Cerebellar cortex (tissue), 1 donor: ENCODE results near the gene HMCN2.

Experiments
- DNase-seq: peaks from one replicate; pipeline ENCODE4 v3.0.0-alpha.2; 2015; ENCODE audit warnings: low spot score

Gene HMCN2, protein sequence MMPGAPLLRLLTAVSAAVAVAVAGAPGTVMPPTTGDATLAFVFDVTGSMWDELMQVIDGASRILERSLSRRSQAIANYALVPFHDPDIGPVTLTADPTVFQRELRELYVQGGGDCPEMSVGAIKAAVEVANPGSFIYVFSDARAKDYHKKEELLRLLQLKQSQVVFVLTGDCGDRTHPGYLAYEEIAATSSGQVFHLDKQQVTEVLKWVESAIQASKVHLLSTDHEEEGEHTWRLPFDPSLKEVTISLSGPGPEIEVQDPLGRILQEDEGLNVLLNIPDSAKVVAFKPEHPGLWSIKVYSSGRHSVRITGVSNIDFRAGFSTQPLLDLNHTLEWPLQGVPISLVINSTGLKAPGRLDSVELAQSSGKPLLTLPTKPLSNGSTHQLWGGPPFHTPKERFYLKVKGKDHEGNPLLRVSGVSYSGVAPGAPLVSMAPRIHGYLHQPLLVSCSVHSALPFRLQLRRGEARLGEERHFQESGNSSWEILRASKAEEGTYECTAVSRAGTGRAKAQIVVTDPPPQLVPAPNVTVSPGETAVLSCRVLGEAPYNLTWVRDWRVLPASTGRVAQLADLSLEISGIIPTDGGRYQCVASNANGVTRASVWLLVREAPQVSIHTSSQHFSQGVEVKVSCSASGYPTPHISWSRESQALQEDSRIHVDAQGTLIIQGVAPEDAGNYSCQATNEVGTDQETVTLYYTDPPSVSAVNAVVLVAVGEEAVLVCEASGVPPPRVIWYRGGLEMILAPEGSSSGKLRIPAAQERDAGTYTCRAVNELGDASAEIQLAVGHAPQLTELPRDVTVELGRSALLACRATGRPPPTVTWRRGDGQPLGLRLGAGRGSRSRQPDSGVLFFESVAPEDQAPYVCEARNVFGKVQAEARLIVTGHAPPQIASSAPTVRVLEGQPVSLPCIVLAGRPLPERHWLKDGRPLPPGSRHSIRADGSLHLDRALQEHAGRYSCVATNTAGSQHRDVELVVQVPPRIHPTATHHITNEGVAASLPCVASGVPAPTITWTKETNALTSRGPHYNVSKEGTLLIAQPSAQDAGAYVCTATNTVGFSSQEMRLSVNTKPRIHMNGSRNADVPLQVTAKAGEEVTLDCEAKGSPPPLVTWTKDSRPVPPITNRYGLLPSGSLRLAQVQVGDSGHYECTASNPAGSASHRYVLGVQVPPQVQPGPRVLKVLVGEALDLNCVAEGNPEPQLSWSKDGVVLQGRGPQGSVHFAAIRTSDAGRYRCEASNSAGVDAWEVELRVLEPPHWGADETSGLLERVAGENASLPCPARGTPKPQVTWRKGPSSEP (N-terminal part only)

DNA sequence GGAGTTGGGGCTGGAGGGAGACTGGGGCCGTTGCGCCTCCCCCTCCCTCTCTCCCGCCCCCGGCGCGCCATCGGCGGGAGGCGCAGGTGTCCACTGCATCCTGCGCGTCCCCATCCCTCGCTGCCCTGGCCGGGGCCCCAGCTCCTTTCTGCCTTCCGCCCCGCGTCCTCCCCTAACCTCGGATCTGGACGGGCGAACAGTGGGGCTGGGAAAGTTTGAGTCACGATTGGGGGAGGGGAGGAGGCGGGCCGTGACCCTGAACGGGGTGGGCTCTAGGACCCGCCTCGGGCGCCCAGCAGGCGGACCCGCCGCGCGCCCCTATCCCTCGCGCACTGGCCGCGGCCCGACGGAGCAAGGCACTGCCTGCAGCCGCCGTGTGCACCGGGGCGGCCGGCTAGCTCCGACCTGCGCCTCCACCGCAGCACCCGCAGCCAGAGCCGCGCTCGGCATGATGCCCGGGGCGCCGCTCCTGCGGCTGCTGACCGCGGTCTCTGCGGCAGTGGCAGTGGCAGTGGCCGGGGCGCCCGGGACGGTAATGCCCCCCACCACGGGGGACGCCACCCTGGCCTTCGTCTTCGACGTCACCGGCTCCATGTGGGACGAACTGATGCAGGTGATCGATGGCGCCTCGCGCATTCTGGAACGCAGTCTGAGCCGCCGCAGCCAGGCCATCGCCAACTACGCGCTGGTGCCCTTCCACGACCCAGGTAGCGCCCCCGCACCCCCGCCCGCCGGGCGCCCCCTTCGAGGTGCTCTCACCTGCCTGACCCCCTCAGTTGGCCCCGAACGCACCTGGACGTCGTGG, at the start of gene HMCN2:
Gene HMCN2, plus strand, starts transcription at position 330 of the 805 bp plus-strand sequence. Its CDS starts 119 bp downstream, at position 449.
- no peak for DNase-seq

DNA sequence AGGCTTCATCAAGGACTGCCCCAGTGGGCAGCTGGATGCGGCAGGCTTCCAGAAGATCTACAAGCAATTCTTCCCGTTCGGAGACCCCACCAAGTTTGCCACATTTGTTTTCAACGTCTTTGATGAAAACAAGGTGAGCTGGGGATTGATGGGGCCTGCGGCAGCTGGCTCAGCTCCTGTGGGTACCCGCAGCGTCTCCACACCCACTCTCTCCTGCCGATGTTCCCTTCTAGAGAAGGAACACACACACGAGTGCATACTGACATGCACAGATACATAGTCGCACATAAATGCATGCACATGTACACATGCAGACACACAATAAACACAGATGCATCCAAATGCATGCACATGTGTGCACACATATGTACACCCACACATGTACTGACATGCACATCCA, 47.7 kb upstream of the HMCN2 start:
- no peak for DNase-seq

DNA sequence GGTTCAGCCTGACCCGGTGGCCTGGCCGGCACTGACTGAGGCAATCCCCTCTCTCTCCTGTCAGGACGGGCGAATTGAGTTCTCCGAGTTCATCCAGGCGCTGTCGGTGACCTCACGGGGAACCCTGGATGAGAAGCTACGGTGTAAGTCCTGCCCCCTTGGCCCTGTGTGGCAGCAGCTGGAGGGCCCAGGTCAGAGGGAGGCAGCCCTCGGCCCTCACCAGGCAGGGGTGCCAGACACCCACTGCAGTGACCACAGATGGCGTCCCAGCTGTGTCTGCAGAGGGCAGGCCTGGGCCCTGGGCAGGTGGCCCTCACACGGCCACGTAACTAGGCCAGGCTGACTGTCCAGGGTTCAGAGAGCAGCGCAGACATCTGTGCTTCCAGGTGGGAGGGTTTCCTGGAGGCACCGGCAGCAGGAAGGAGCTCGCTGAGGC, 45.9 kb upstream of the HMCN2 start:
- no peak for DNase-seq

DNA sequence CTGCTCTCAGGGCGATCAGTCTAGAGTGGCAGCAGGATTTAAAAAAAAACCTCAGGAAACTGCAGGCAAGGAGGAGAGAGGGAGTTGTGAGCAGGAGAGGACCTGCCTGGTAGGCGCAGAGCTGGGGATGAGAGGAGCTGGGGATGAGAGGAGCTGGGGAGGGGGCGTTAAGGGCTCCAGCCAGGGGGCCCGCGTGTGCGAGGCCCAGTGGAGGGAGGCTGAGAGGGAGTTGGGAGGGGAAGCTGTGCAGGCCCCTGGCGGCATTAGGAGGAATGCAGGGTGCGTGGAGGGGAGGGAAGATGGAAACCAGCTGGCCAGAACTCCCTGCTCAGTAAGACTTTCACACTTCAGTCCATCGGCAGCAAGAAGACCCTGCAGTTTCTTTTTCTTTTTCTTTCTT, 45.2 kb upstream of the HMCN2 start:
- DNase-seq, result no peak

DNA sequence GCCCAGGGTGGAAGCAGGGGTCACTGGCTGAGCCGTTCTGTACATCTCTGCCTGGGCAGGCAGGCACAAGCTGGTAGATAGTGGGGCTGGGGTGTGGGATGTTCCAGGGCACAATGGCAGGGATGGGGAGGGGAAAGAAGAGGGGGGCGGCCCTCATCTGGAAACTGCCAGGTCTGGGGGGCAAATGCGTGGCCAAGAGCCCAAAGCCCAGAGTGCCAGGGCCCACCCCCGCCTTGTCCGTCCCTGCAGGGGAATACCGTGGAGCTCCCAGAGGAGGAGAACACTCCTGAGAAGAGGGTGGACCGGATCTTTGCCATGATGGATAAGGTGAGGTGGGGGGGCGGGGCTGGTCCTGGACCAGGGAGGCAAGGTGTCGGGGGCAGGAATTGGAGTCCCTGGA, 42.7 kb upstream of the HMCN2 start:
- DNase-seq, result no peak

DNA sequence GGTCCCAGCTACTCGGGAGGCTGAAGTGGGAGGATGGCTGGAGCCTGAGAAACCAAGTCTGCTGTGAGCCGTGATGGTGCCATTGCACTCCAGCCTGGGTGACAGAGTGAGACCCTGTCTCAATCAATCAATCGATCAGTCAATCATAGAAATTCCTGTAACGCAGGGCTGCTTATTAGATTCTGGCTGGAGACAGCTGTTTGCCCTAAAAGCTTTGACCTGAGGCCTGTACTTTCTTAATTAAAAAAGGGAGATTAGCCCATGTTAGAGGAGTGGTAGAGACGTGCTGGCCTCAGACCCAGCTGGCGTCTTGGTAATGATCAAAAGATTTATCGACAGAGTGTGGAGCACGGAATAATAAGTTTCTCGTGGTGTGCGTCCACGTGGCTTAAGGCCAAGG, 40.5 kb upstream of the HMCN2 start:
- DNase-seq, result no peak

DNA sequence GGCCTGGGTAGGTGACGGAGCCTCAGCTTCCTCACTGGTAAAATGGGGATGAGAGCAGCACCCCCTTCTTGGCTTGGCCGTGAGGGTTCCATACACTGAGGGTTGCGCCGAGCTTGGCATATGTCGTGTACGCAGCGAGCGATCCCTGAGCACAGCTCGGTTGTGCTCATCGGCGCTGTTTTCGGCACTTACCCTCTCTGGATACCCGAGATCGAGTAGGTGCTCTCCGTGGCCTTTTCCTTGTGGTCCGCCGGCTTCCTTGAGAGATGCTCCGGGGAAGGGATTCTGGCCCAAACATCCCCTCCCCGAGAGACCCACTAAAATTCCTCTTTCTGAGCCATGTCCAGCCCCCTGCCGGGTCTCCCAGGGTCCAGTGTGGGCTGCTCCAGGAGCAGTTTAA, 40.0 kb upstream of the HMCN2 start:
- no peak for DNase-seq

DNA sequence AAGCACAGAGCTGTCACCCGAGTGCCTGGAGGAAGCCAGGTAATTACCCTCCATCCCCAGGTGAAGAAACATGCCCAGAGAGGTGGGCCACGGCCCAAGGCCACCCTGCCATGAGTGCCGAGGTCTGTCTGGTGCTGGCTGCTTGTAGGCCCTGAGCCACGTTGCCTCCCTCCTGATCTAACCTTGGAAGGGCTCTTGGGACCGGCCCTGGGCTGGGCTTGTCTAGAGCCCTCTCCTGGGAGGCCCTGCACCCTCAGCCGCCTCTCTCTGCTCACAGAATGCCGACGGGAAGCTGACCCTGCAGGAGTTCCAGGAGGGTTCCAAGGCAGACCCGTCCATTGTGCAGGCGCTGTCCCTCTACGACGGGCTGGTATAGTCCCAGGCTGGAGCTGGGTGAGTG, 39.4 kb upstream of the HMCN2 start:
- DNase-seq, result no peak

DNA sequence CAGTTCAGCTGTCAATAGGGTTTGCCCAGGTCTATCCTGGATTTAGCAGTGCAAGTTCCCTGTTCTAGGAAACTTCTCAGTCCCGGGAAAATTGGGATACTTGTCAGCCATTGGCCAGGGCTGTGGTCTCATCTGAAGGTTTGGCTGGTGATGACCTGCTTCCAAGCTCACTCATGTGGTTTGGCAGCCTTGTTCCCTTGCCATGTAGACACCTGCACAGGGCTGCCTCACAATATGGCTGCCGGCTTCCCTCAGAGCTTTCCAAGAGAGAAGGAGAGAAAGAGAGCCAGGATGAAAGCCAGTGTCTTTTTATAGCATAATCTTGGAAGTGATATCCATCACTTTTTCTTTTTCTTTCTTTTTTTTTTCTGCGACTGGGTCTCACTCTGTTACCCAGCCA, 37.7 kb upstream of the HMCN2 start:
- DNase-seq, result no peak

DNA sequence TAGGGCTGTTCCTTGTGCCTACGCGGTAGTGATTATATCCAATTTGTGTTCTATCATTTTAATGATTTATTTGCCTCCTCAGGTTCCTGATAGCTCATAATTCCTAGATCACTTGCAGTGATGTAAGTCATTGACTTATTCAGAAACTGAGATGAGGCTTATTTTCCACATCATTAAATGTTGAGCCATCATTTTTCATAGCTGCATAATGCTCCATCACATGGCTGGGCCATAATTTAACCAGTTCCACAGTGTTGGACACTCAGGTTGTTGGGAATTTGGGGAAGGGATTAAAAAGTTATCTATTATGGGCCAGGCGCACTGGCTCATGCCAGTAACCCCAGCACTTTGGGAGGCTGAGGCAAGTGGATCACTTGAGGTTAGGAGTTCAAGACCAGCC, 35.8 kb upstream of the HMCN2 start:
- DNase-seq, result no peak

DNA sequence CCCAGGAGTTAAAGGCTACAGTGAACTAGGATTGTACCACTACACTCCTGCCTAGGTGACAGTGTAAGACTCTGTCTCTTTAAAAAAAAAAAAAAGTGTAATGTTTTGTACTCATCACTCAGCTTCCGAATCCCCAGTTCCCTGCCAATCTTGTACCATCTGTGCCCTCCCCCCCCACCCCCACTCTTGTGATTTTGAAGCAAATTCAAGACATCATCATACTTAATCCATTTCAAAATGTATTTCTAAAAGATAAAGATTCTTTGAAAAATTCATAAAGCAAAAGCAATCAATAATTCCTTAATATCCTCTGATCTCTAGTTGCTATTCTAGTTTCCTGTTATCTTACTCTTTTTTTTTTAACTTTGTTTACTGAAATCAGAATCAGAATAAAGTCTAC, 34.9 kb upstream of the HMCN2 start:
- no peak for DNase-seq

DNA sequence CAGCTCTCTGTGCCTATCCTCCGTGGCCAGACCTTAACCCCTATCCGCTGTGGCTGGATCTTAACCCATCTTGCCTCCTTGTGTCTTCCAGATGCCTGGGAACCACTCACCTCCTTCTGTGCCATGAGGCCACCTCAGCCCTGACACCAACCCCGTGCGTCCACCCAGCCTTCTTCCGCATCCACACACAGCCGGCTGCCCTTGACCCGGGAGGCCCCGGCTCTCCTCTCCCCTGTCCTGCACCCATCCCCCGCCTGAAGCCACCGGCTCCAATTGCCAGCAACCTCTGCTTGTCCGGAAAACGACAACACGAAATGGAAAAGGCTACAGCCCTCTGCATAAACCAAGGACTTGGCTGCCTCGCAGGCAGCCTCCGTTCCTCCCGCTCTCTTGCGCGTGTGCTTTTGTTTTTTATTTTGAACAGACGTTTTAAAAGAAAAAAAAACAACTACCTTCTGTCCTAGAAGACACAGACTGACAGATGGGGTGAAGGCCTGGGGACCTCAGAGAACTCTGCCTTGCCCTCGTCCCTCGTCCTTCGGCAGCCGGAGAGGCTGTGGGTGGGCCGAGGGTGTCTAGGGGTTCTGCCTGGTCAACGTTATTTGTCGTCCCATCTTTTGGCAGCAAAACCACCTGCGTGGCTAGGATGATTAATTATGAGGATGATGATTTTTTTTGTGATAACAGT, 32.5 kb upstream of the HMCN2 start:
- DNase-seq, result peak; percentile 52

DNA sequence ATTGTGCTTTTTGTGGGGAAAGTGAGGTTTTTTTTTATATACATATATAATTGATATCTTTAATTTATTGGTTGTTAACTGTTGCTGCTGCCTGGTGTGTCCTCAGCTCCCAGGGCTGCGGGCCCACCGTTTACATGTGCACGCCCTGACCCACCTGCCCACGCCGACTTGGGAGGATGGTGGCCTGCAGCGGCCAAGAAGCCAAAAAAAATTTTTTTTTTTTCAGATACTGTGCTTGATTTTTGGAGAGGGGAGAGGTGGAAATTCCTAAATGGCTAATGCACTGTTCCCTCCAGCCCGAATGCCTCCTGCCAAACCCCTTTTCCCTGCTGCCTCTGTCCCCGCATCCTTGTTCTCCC, 32.0 kb upstream of the HMCN2 start:
- no peak for DNase-seq

DNA sequence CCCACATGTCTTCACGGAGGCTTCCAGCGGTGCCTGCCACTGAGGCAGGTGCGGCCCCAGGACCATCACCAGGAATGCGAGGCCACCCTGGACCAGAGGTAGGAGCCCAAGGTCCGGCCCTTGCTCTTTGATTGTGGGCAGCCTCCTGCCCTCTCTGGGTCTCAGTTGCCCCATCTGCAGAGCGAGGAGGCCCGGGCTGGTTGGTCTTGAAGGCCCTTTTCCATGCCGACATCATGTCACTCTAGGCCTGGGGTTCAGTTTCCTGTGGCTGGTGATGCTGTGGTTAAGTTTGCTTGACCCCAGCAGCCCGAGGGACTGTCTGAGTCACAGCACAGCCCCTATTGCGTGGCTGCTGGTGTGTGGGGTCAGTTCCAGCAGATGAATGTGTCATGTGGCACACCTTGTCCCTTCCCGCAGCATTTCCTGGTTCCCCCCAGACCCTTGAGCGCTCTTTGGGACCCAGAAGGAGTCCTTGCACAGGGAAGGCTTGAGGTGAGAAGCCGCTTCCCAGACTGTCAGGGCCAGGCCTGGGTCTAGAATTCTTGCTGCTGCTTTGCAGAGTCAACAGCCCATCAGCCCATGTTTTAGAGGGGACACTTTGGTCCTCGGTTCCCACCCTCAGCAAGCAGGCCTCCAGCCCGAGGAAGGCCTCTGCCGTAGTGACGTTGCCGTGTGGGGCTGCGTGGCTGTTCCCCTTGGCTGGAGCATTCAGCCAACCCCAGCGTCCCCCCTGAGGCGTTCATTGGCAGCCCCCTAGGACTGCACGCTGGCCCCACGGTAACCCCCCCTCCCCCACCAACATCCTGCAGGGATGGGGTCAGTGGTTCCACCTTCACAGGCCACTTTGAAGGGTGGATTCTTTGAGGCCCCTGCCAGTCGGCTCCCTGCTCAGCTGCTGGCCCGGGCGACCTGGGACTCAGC, 31.0 kb upstream of the HMCN2 start:
- no peak for DNase-seq

DNA sequence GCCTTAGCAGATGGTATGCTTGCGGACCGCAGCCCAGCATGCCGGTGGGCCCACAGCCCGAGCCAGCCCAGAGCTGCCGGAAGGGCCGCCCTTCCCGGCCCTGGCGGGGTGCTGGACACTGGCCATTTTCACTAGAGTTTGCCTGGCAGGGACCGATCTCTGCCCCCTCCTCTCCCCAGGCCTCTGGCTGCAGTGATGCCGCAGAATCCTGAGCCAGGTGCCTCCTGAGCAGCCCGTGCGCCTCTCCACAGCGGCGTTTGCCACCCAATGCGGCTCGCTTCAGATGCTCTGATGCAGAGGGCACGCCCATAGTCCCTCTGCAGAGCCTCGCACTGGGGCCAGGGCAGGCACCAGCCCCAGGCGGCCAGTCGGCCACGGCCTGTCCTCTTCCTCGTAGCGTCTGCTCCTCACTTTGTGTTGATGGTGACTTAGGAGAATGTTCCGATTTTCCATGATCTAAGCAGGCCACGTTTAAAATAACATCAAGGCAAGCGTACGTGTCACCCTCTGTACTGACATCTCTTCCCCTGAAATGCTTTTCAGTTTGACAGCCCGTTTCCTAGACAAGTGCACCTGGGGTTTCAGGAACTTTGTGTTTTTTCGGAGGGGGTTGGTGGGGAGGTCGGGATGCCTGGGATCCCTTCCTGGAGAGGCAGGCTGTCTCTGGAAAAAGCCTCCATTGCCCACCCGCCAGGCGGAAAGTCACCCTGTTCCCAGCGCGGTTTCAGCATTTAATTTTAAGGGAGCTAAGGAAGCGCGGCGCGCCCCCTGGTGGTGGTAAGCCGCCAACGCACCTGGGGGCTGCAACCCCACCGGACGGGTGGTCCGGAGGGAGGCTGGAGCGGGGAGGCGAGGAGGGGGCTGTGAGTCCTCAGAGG, 29.8 kb upstream of the HMCN2 start:
- DNase-seq, result peak; percentile 80

DNA sequence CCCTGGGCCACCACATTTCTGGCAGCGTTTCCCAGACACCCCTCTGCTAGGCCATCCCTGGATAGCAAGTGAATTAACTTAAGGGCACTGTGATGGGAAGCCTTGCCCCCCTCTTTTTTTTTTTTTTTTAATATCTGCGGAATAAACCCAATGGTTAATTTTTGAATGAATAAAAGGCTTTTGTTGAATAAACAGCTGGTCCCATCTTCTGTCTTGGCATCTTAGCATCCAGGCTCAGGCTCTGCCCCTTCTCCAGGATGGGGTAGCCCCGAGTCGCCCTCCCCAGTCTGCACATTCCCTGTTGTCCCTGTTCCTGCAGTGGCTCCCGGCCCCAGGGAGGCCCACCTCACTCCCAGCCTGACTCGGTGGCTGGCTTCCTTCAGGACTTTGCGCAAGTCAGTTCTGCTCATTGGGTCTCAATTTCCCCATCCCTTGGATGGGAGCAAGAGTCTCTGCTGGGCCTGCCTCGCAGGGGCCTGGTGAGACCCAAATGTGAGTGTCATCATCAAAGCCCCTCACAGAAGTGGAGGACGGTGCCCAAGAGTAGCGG, 29.0 kb upstream of the HMCN2 start:
- DNase-seq, result no peak

DNA sequence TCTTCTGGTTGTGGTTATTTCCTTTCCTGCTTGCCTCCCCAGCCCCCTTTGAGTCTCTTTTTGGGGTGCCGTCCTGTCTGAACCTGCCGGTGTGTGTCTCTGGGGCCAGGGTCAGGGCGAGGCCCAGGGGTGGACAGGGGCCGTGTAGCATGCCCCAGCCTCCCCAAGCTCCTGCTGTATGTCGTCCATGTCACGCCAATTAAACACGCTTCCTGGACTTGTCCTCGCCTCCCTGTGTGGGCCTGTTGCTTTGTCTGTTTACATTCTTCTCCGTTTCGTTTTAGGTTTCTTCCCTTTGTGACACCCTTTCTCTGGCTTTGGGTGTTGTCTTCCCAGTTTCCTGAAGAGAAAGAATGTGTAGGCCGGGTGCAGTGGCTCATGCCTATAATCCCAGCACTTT, 28.5 kb upstream of the HMCN2 start:
- no peak for DNase-seq

DNA sequence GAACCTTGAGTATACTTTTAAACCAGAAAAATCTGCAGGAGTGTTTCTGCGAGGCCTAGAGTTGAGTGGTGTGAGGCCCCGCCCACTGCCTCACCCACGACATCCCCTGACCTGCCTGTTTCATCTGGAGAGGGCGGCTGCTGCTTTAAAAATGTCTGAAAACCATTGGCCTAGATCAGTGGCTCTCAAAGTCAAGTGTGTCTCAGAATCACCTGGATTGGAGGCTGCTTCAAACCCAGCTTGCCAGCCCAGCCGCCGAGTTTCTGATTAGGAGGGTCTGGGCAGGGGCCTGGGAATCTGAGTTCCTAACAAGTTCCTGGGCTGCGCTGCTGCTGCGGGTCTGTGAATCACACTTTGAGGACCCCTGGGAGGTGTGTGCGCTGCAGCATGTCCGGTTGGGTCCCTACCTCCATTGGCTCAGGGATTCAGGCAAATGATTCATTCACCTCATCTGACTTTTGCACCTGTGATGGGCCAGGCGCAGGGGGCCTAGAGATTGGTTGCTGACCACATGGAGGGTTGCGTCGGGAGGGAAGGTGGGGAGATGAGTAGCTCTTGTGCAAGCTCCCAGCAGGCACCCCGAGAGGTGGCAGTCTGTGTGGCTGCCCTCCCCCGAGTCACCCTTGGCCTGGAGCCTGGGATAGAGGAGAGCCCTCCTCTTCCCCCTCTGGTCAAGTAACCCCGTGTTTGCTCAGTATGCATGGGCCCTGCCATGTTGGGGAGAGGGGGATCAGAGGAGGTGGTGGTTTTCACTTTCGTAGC, 27.6 kb upstream of the HMCN2 start:
- no peak for DNase-seq
